CD4-positive, alpha-beta T cell treated with Interleukin-1 beta for 1 hour (primary cell): ENCODE measurements around the gene HES1.
A peak's percentile ranks its signal among the peaks of the same experiment; 100 is the strongest.

ENCODE experiments used
- DNase-seq, 2 donors: peaks; one replicate each; pipeline ENCODE4 v3.0.0-alpha.2; 2020 to 2022

Gene HES1

DNA sequence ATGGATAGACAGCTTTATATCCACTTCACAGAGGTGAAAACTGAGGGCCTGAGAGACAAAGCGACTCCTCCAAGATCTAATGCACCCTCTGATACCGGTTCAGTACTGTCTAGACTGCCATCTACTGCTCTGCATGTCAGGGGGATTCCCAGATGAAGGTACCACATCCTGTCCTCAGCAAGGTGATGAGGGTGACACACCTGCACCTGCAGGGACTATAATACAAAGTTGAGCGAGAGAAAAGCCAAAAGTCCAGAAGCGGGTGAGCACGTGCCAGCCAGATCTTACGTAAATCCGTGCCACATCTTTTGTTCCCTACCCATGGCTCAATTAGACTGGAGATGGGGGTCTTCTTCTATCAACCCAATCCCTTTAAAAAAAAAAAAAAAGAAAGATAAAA lies 32.4 kb upstream of the HES1 start:
- peak; percentile 56 to 80 for DNase-seq

DNA sequence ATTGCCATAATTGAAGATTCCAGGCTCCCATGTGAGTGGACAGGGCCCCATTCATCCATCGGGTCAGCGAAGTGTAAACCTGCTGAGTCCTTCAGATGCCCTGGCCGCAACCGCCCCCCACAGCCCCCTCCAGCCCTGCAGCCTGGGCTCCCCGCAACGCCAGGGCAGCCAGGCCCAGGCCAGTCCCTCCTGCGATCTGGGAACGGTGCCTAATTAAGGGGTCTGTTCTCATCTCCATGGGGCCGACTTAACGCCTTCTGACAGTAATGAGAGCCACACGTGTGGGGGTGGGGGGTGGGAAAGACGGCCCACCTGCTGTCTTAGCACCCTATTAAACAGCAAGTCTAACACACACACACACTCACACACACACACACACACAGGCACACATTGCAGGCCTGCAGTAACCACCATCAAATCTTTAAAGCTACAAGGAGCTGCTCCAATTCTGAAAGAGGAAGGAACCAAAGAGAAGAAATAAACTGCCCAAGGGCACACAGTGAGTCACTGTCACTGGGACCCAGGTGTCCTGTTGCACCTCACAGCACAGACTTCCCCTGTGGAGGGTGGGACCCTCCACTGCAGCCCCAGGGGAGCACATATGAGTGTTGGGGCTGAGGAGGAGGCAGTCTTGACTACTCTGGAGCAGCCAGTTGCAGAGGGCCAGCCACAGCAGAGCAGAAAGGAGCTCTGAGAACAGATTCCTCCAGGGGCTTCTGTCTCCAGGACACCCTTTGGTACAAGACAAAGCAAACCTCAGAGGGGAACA lies 31.8 kb upstream of the HES1 start:
- peak; percentile 3 to 83 for DNase-seq

DNA sequence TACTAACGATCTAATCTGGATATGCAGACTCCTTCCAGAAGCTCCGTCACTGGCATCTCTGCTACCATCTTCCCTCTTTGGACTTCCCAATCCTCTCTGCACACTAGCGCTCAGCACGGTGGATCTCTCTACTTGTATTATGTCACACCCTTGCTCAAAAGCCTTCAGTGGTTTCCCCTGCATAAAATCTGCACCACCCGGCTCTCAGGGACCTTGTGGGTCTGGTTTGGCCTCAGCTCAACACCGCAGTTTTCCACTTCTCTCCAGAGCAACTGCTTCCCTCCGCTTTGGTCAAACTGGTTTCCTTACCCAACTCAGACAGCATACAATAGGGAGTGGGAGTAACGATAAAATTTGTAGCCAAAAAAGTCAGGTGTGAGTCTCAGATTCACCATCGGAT lies 30.7 kb upstream of the HES1 start:
- no peak for DNase-seq

DNA sequence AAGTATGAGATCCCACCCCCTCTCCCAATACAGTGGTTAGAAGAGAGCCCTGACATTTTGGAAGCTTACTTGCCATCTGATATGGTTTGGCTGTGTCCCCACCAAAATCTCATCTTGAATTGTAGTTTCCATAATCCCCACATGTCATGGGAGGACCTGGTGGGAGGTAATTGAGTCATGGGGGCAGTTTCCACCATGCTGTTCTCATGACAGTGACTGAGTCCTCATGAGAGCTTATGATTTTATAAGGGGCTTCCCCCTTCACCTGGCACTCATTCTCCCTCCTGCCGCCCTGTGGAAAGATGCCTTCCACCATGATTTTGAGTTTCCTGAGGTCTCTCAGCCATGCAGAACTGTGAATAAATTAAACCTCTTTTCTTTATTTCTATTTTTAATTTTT lies 28.8 kb upstream of the HES1 start:
- DNase-seq, result peak in 1 of 2 donors; percentile 22

DNA sequence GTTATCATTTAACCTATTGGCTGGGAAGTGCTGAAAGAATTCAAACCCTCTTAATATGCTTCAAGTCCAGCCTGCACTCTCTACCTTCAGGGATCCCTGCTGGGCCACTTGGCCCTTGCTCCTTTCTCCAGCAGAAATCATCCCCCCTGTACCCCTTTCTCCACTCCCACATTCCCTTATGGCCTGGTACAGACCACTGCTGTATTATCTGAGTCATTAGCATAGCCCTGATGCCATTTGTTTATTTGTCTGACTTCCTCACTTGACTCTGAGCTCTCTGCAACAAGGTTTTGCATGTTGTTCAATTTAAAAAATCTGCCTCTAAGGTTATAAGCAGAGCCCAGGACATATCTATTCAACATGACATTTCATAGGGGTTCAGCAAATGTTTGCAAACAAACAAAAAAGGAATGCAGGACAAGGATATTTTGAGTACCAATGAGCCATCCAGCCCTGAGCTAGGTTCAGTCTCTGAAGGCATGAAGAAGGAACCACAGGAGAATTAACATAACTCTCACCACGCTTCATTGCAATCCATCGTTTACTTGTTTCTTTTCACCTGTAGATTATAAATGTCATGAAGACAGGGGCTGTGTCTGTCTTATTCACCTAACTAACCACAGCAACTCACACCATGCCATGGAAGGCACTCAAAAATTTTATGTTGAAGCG lies 26.6 kb upstream of the HES1 start:
- no peak for DNase-seq

DNA sequence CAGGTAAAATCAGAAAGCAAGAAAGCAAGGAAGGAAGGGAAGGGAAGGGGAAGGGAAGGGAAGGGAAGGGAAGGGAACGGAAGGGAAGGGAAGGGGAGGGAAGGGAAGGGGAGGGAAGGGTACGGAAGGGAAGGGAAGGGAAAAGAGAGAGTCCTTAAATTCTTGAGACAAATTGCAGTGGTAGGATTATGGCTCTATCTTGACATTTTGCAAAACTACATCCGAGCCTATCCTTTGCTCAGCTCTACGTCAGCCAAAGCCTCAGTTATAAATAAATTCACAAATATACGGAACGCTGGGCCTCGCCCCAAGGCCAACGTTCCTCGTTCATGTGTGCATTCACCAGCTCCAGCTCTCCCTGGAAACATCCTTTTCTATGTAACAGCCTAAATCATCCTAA lies 25.5 kb upstream of the HES1 start:
- no peak for DNase-seq

DNA sequence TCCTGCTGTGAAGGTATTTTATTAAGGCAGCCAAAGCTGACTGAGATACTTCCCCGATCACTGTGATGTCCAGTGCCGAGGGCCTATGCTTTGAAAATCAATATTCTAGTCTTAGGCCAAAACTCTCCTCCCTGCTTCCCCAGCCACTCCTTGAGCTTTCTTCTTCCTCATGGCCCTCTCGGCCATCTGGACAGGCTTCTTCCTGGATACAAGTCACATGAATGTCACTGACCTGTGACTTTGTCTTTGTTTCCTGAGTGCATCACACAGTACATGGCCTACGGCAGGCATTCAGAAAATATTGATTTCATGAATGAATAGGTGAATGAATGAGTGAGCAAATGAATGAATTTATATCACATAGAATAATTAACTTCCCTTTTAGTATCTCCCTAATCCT lies 24.6 kb upstream of the HES1 start:
- no peak for DNase-seq

DNA sequence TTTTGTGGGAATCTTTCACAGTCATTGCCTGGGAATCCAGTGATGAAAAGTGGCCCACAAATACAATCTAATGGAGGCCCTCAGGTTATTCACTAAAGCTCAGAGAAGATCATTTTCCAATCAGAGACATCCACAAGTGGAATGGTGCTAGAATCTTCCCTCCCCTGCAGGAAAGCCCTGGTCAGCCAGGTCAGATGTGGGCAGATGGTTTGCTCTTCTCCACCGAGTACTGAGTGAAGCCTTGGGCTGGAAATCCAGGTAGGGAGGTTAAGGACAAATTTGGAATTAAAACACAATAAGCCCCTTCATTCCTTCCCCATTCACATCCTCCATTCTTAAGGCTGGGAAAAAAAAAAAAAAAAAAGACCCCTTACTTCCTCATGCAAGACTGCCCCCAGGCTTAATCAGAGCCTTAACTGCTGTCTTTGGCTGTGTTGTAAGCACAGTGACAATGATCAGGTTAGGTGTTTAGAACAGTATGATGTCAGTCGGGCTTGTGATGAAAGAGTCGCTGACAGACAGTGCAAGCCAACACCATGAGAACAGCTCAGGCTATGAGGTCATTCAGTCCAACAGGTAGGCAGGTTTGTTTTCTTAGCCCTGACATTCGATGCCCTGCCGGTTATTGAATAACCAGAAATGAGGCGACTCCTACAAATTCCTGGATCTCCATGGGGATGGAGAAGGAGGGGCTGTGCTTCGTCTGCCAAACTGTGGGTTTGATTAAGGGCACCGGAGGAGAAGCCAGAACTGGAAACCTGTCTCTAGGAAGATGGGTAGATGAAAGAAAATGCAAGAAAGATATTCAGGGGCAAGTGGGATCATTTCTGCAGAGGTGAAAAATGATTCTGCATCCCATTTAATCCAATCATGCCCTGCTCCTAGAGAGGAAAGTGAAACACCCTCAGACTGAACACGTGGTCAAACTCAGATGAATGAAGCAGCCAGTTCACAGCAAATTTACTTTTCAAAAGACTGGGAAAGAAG lies 23.5 kb upstream of the HES1 start:
- no peak for DNase-seq

DNA sequence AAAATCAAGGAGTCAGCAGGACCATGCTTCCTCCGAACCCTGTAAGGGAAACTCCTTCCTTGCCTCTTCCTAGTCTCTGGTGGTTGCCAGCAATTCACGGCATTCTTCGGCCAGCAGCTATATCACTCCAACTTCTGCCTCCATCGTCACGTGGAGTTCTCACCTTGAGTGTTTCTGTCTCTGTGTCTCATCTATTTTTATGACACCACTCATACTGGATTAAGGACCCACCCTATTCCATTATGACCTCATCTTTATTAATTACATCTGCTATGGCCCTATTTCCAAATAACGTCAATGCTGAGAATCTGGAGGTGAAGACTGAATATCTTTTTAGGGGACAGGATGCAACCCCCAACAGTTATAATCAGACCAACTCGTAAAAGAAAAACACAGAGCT lies 21.8 kb upstream of the HES1 start:
- DNase-seq, result no peak

DNA sequence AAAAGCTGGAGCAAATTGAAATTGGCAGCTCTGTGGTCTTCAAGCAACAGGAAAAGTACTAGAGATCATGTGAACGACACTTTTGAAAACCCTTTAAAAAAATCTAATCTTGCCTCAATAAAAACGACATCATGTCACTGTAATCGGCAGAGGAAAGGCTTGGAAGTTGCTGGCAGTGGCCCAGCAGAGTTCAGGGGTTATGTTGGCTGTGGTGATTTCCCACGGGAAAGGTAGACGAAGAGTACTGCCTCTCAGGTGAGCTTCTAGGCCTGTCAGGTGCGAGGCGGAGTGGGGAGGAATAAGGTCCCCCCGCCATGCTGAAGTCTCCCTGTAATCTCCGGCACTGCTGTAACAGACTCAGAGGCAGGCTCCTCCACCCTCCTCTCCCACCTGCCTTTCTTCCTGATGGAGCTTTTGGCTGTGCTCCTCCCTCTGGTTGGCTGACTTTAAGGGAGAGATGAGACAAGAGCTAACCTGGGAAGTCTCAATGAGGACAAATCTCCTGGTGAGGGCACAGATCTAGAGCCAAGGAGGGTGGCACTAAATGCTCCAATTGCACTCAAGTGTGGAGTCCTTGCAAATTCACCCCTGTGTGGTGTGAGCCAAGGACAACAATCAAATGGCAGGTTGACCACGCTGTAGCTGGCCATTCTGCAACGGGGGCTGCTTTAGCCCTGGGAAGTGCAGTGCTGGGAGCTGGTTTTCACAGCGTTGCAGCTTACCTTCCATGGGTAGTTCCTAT lies 18.7 kb upstream of the HES1 start:
- DNase-seq, result no peak

DNA sequence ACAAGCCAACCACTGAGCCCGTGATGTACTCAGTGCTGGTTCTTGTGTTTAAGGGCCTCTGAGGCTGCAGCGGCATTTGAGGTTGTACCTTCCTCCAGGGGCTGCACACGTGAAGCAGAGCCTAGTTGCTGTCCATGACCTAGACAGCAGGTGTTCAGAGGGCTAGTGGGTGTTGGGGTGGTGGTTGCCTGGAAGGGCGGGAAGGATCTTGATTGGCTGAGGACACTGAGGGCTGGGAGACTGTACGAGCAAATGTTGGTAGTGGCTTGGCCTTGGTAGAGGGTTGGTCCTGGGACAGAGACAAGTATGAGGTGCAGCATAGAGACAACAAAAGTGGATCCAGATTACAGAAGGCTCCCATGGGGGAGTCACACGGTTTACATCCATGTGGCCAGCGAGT lies 17.0 kb upstream of the HES1 start:
- DNase-seq, result no peak

DNA sequence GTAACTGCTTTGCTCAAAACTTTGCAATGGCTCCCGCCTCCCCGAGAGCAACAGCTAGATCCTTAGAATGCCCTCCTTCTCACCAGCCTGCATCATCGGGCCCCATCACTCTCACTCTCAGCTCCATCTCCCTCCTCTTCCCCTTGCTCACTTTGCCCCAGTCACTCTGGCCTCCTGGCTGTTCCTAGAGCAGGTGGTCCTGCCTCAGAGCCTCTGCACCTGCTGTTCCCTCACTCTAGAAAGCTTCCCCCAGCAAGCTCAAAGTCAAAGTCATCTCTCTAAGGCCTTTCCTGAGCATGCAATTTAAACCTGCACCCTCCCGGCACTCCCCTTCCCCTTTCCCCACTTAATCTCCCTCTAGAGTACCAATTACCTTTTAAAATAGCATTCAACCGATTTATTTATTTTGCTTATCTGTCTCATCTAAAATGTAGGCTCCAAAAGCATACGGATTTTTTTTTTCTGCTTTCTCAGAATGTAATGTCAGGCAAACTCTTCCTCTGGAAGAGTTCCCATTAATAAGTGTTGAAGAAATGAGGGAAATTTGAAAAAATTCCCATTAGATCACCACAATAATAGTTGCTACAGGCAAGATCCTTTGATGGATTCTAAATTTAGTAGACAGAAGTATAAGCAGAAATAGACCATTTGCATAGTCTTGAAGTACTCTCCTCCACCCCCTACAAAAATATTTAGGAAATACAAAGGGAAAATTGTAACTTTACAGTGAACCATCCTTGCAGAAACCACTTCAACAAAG lies 15.9 kb upstream of the HES1 start:
- DNase-seq, result no peak

DNA sequence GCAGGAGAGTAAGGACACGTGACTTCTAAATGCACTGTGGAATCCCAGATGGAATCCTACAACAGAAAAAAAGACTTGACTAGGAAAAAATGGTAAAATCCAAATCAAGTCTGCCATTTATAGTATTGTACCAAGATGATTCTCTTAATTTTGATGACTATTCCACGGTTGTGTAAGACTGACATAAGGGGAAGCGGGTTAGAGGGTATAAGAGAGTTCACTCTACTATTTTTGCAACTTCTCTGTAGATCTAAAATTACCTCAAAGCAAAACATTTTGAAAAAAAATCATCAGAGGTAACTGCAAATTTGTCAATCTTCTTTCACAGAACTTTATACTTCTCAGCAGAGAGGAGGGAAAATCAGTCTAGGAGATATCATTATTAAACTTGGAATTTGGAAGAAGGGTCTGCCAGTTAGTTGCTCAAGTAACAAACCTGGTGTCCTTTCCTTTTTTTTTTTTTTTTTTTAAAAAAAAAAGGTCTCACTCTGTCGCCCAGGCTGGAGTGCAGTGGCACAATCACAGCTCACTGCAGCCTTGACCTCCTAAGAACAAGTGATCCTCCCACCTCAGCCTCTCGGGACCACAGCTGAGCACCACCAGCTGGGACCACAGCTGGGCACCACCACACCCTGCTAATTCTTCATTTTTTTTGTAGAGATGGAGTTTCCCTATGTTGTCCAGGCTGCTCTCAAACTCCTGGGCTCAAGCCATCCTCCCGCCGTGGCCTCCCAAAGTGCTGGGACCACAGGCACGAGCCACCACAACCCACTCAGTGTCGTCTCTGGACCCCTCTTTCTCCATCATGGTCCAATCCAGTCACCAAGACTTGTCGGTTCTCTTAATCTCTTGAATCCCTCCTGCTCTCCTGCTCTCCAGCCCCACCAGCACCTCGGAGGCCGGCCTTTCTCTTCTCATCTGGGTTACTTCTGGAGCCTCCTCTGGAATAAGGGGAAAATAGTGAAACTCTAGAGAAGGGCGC lies 14.9 kb upstream of the HES1 start:
- DNase-seq, result no peak

DNA sequence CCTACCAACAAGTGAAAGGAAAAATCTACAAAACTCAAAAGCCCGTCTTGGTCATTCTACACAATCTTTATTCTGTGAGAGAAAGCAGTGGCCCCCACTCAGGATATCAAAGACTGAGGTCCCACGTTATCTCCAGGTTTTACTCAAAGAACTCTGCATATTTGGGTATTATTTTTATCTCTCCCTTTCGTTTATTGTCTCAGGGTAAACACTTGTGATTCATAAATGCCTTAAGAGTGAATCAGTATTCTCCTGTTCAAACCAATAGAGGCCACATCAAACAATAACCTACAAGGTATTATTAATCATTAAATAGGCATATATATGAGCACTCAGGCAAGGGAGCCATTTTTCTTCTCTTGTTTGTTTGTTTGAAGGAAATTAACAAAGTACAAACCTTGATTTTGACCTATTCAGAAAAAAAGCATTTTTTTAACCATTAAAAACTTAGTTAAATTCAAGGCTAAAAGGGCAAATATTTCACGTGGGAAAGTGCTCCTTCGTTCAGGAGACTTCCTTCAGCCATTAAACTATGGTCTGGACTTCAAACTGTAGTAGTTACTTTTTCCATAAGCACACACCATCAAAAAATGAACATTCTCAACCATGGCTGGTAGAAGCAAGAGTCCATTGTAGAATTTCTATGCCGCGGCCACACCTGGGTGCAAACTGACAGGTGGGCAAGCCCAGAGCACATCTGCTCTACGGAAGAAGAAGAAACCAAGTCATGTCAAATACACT lies 13.9 kb upstream of the HES1 start:
- no peak for DNase-seq

DNA sequence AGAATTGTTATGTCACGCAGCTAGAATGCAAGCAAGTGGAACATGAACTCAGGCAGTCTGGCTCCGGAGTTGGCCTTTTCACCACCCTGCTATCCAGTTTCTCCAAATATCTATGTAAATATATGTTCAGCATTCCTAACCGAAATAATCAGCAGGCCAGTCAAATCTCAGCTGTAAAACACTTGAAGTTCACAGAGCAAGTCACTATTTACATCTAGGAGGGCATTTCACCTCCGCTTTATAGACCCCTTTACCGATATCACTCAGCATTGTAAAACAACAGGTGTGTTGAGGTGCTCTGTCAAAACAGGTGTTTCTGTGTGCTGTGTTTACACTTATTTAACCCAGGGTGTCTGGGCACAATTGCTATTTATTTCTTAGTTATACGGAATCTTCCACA lies 12.2 kb upstream of the HES1 start:
- DNase-seq, result no peak

DNA sequence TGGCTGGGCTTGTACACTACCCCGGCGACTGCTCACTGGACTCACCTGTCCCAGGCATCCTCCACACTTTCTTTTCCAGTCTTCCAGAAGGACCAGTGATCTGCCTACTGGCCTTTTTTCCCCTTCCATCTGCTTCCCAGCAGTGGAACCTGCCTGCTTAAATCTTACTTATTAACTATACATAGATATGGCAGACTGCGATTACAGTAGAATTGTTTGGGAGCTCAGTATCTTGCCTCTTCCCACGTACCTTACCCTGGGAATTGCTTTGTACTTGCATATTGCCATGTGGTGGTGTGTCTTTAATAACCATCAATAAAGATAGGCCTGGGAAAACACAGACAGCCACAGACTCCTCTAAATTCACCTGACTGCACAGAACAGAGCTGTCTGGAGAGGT lies 11.8 kb upstream of the HES1 start:
- DNase-seq, result no peak

DNA sequence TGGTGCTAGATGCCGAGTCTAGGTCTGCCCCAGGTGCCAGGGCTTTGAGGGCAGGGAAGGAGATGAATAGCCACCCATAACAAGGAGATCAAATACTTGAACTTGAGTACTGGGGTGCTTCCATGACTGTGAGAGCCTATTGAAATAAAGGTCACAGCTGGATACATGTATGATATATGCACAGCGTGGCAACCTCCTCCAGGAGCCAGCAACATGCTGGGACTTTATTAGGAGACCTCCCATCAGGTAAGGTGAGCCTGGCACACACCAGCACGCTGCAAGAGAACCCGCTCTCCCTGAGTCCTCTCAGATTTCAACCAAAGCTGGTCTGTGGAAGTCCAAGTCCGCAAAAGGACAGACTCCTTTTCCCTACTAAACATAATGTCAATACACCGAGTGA lies 10.5 kb upstream of the HES1 start:
- DNase-seq, result no peak

DNA sequence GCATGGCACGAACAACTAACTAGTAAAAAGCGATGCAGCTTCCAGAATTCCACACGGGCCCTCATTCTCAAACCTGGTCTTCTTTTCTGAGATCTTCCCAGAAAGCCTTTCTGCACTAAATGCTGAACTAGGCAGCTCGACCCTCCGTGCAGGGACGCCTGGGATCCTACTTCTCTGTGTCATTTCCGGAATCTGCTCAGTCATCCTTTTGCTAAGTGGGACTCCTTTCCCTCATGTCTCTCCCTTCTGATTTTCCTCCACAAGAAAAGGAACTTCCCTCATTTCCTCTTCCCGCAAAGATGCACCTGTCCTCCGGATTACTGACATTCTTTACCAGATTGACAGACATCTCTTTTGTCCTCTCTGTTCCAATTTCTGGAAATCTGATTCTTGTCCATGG lies 9.2 kb upstream of the HES1 start:
- DNase-seq, result no peak

DNA sequence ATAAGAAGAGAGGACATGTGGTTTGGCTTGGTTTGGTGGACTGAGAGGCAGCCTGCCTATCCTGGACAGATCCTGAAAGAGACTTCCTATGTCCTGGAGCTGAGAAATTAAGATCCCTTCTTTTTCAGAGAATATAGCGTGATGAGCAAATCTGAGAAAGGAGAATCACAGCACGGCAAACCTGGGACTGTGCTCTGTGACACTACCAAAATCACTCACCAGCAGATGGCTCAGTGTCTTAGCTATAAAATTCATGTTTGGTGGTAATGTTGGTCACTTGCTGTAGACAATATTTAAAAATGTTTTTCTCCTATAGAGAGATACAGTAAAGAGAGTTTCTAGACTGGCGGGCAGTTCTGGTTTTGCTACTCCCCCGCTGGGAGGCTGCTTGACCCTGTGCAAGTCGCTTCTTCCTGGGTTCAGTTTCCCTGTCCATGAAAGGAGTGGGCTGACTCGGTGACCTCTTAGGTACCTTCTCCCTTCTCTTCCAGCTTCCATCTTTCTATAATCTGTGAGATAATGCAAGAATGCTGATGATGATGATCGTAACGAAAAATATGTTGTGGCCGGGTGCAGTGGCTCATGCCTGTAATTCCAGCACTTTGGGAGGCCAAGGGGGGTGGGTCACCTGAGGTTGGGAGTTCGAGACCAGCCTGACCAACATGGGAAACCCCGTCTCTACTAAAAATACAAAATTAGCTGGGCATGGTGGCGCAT lies 7.6 kb upstream of the HES1 start:
- no peak for DNase-seq
